Measurements from ENCODE around the gene GPR108. TPM values are rescaled to one million over a fixed set of nuclear protein-coding genes. Genes with fewer than 3 reads are reported as not detected.

Gene GPR108
- polyA plus RNA-seq, 1 donor (not counting 4 experiments of a cell fraction or from before 2014, with no cell fraction given): 57.7 TPM

- no peaks in the 10 kb centered on the region for H3K27me3 ChIP-seq (ENCODE audit: control insufficient read depth, extremely low read depth, insufficient read depth, low read length)
- H2AFZ ChIP-seq (ENCODE audit: control insufficient read depth, low read length): no peak overlapping the region
- dilution Hi-C loops (cut with MboI; ENCODE audit: extremely low pct_ligation_motif_present, low sequenced_read_pairs): no loop called here
- no peaks in the 10 kb centered on the region for H3K9me1 ChIP-seq (ENCODE audit: control insufficient read depth, extremely low read depth, insufficient read depth, low read length)
- TF ChIP-seq CTCF (optimal IDR thresholded peaks at IDR 0.05 in 1 of 3, IDR thresholded peaks at IDR 0.05 in 1 of 3, conservative IDR thresholded peaks at IDR 0.05 in 1 of 3; ENCODE audit: extremely low read depth in 1 of 3, insufficient read depth in 2 of 3, low read length in 3 of 3) (no peak), EZH2 (IDR thresholded peaks at IDR 0.05; ENCODE audit: low read length) (no peak)
- peaks cover 23% of the 10 kb centered on the region for H3K4me1 ChIP-seq (ENCODE audit: control insufficient read depth, extremely low read depth, insufficient read depth, low read length)
- H3K9ac ChIP-seq (ENCODE audit: control insufficient read depth, extremely low read depth, insufficient read depth, low read length): no peak overlapping the region
- H4K20me1 ChIP-seq (ENCODE audit: control insufficient read depth, extremely low read depth, insufficient read depth, low read length): peaks cover 3% of the 10 kb centered on the region
- DNase-seq (ENCODE audit: low read depth, low spot score) (no peak), FAIRE-seq (no peak)
- H3K4me2 ChIP-seq (ENCODE audit: control insufficient read depth, extremely low read depth, insufficient read depth, low read depth, low read length): no peak overlapping the region
- no peak overlapping the region for H3K27ac ChIP-seq (ENCODE audit: control insufficient read depth, insufficient read depth, low read length)
- H3K9me3 ChIP-seq (ENCODE audit: control insufficient read depth, low read depth, low read length): no peaks in the 10 kb centered on the region
- peaks cover 30 to 38% of the 10 kb centered on the region in 2 experiments for H3K36me3 ChIP-seq (ENCODE audit: control insufficient read depth in 2 of 2, extremely low read depth in 1 of 2, insufficient read depth in 2 of 2, low read length in 2 of 2)
- H3K4me3 ChIP-seq (ENCODE audit: control insufficient read depth in 2 of 3, extremely low read depth in 1 of 3, insufficient read depth in 2 of 3, low read depth in 1 of 3, low read length in 3 of 3): no peak overlapping the region
- peaks cover 11% of the 10 kb centered on the region for H3K79me2 ChIP-seq (ENCODE audit: control insufficient read depth, insufficient read depth, low read length)
These were observed 8.6 kb upstream of the GPR108 start for GRCh38 chr19:6745965-6746364.

DNA sequence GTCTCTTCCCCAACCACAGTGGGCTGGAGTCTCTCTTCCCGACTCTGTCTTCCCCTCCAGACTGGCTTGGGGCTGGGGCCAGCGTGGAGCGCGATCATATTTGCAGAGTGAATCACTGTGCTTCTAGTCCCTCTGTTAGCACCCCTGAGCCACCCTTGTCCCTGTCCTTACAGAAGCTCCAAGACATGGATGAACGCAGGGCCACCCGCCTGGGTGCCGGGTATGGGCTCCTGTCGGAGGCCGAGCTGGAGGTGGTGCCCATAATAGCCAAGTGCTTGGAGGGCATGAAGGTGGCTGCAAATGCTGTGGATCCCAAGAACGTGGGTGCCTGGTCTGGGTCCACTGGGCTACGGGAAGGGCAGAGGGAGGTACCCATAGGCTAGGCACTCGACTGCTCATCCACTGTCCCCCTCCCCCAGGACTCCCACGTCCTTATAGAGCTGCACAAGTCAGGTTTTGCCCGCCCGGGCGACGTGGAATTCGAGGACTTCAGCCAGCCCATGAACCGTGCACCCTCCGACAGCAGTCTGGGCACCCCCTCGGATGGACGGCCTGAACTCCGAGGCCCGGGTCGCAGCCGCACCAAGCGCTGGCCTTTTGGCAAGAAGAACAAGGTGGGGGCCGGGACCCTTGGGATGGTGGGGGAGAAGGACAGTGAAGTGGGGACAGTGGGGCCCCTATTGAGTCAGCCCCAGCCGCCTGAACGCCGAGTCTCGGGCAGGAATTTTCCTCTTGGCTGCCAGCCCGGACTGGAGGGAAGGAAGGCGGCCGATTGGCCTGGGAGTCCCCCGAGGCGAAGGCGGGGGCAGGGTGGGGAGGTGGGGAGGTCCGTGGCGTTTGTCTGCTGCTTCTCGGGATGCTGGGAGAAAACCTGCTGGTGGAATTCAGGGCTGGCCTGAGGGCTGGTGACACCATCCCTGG, 7.3 kb upstream of the GPR108 start:
- H3K9me1 ChIP-seq (ENCODE audit: control insufficient read depth, extremely low read depth, insufficient read depth, low read length): no peaks in the 10 kb centered on the region
- peaks cover 25% of the 10 kb centered on the region for H3K79me2 ChIP-seq (ENCODE audit: control insufficient read depth, insufficient read depth, low read length)
- no peaks in the 10 kb centered on the region for H3K9me3 ChIP-seq (ENCODE audit: control insufficient read depth, low read depth, low read length)
- H3K4me2 ChIP-seq (ENCODE audit: control insufficient read depth, extremely low read depth, insufficient read depth, low read depth, low read length): peak overlapping the region; percentile 59
- no peak for DNase-seq (ENCODE audit: low read depth, low spot score)
- H3K27me3 ChIP-seq (ENCODE audit: control insufficient read depth, extremely low read depth, insufficient read depth, low read length): no peaks in the 10 kb centered on the region
- H3K4me3 ChIP-seq (ENCODE audit: control insufficient read depth in 2 of 3, extremely low read depth in 1 of 3, insufficient read depth in 2 of 3, low read depth in 1 of 3, low read length in 3 of 3): peak overlapping the region in 2 of 3 experiments; percentile 18 to 19
- FAIRE-seq: no peak
- TF ChIP-seq CTCF (optimal IDR thresholded peaks at IDR 0.05 in 1 of 3, IDR thresholded peaks at IDR 0.05 in 1 of 3, conservative IDR thresholded peaks at IDR 0.05 in 1 of 3; ENCODE audit: extremely low read depth in 1 of 3, insufficient read depth in 2 of 3, low read length in 3 of 3): no peak
- no peak for TF ChIP-seq EZH2 (IDR thresholded peaks at IDR 0.05; ENCODE audit: low read length)
- peak overlapping the region; percentile 64 for H3K27ac ChIP-seq (ENCODE audit: control insufficient read depth, insufficient read depth, low read length)
- peaks cover 24% of the 10 kb centered on the region for H3K4me1 ChIP-seq (ENCODE audit: control insufficient read depth, extremely low read depth, insufficient read depth, low read length)
- H4K20me1 ChIP-seq (ENCODE audit: control insufficient read depth, extremely low read depth, insufficient read depth, low read length): peaks cover 3% of the 10 kb centered on the region
- H3K9ac ChIP-seq (ENCODE audit: control insufficient read depth, extremely low read depth, insufficient read depth, low read length): peak overlapping the region; percentile 34
- H2AFZ ChIP-seq (ENCODE audit: control insufficient read depth, low read length): no peak overlapping the region
- peaks cover 30 to 33% of the 10 kb centered on the region in 2 experiments for H3K36me3 ChIP-seq (ENCODE audit: control insufficient read depth in 2 of 2, extremely low read depth in 1 of 2, insufficient read depth in 2 of 2, low read length in 2 of 2)
- dilution Hi-C loops (cut with MboI; ENCODE audit: extremely low pct_ligation_motif_present, low sequenced_read_pairs): no loop called here

Data from keratinocyte (primary cell).